GM19023 (cell line): ENCODE measurements around the gene DMD.
"Not testable (repeated sequence)": the region's sequence is repeated elsewhere in the genome, so short reads cannot be mapped to it uniquely, and the experiment has no call there.

ENCODE experiments used
- ATAC-seq: cut with Tn5 transposase; IDR thresholded peaks from one replicate; pipeline ENCODE4 v1.9.1; 2021; ENCODE audit warnings: mild to moderate bottlenecking, moderate library complexity; ENCODE audit not compliant: unreplicated experiment

The DMD gene

GRCh38 chrX:32644476-32645245 is 566.7 kb downstream of the DMD start:
- no peak for ATAC-seq

- ATAC-seq = no peak
These were observed 569.1 kb downstream of the DMD start for GRCh38 chrX:32642283-32642682.

- ATAC-seq = no peak
These were observed 593.2 kb downstream of the DMD start for GRCh38 chrX:32618154-32618553.

GRCh38 chrX:32614707-32615106 is 596.6 kb downstream of the DMD start:
- no peak for ATAC-seq

- no peak for ATAC-seq
These were observed 612.2 kb downstream of the DMD start for GRCh38 chrX:32599156-32599555.

- no peak for ATAC-seq
These were observed 612.6 kb downstream of the DMD start for GRCh38 chrX:32598707-32599106.

- ATAC-seq = no peak
These were observed 613.6 kb downstream of the DMD start for GRCh38 chrX:32597777-32598176.

- ATAC-seq = no peak
These were observed 618.6 kb downstream of the DMD start for GRCh38 chrX:32592786-32593185.

- ATAC-seq = no peak
These were observed 619.8 kb downstream of the DMD start for GRCh38 chrX:32591589-32591988.

GRCh38 chrX:32582729-32583128 is 628.6 kb downstream of the DMD start:
- ATAC-seq = no peak

- ATAC-seq = no peak
These were observed 634.5 kb downstream of the DMD start for GRCh38 chrX:32576885-32577284.

- no peak for ATAC-seq
These were observed 638.7 kb downstream of the DMD start for GRCh38 chrX:32572644-32573043.

GRCh38 chrX:32571579-32571978 is 639.8 kb downstream of the DMD start:
- no peak for ATAC-seq

GRCh38 chrX:32562261-32562660 is 649.1 kb downstream of the DMD start:
- no peak for ATAC-seq

GRCh38 chrX:32545101-32545500 is 666.2 kb downstream of the DMD start:
- ATAC-seq = no peak

GRCh38 chrX:32538554-32538953 is 672.8 kb downstream of the DMD start:
- no peak for ATAC-seq

GRCh38 chrX:32533848-32534247 is 677.5 kb downstream of the DMD start:
- no peak for ATAC-seq

- no peak for ATAC-seq
These were observed 679.1 kb downstream of the DMD start for GRCh38 chrX:32532262-32532661.

- no peak for ATAC-seq
These were observed 680.4 kb downstream of the DMD start for GRCh38 chrX:32530802-32531403.

- ATAC-seq = not testable (repeated sequence)
These were observed 682.9 kb downstream of the DMD start for GRCh38 chrX:32528451-32528850.

- no peak for ATAC-seq
These were observed 686.1 kb downstream of the DMD start for GRCh38 chrX:32525234-32525633.

GRCh38 chrX:32524385-32524784 is 687.0 kb downstream of the DMD start:
- no peak for ATAC-seq

- ATAC-seq = no peak
These were observed 690.6 kb downstream of the DMD start for GRCh38 chrX:32520789-32521188.
